T-cell (primary cell): Measurements from ENCODE around the gene ZNF180. TPM values are rescaled to one million over a fixed set of nuclear protein-coding genes. Genes with fewer than 3 reads are reported as not detected.

ENCODE experiments used
- ATAC-seq, 4 experiments: fragments of 200-7000 bp in 3 of 4; fragments of 150-1000 bp in 1 of 4; cut with Tn5 transposase; replicated peaks in 1 of 4; 1 replicate in 3 of 4; 2 replicates in 1 of 4; pipeline ENCODE4 v1.10.0; 2021; ENCODE audit warnings: moderate library complexity in 3 of 4, mild to moderate bottlenecking in 2 of 4, moderate number of reproducible peaks in 1 of 4
- CTCF ChIA-PET, 2 donors: fragments of 300-600 bp; sonication (Branson Sonifier 250); formaldehyde crosslinking; loops; one replicate each; lab custom pipeline; 2022; ENCODE audit warnings: antibody characterized with exemption in 2 of 2; lab: Charles Lee
- POLR2A ChIA-PET, 2 donors: fragments of 300-600 bp; sonication (Branson Sonifier 250); formaldehyde crosslinking; loops; one replicate each; lab custom pipeline; 2022; ENCODE audit warnings: antibody characterized with exemption in 2 of 2; lab: Charles Lee
- DNase-seq, 35 experiments: peaks; one replicate each; pipeline versions ENCODE4 v3.0.0 to v3.0.0-alpha.2; 2013 to 2023
- H3K27ac ChIP-seq: one replicate; pipeline ENCODE4 v1.5.1; 2013; ENCODE audit warnings: low read length
- H3K27me3 ChIP-seq, 2 experiments: replicated peaks in 1 of 2; 1 replicate in 1 of 2; 2 replicates in 1 of 2; pipeline versions ENCODE4 v1.6.1 to v1.7.0; 2013; ENCODE audit warnings: low read length in 1 of 2, mixed read lengths in 1 of 2; ENCODE audit not compliant: control insufficient read depth in 2 of 2, insufficient read depth in 2 of 2; ENCODE audit errors: extremely low read depth in 1 of 2
- H3K36me3 ChIP-seq, 2 donors: 1 replicate in 1 of 2; 2 replicates in 1 of 2; pipeline versions ENCODE4 v1.6.1 to v1.7.0; 2013; ENCODE audit warnings: low read length in 1 of 2; ENCODE audit not compliant: control insufficient read depth in 2 of 2, insufficient read depth in 1 of 2; ENCODE audit errors: extremely low read depth in 1 of 2
- H3K4me1 ChIP-seq, 2 experiments: 1 replicate in 1 of 2; 2 replicates in 1 of 2; pipeline versions ENCODE4 v1.6.1 to v1.7.0; 2013; ENCODE audit warnings: low read length in 2 of 2, mixed read lengths in 1 of 2; ENCODE audit not compliant: insufficient read depth in 2 of 2, control insufficient read depth in 1 of 2; ENCODE audit errors: extremely low read depth in 1 of 2
- H3K4me3 ChIP-seq, 2 donors: 1 replicate in 1 of 2; 2 replicates in 1 of 2; pipeline versions ENCODE4 v1.5.1 to v1.7.0; 2013; ENCODE audit warnings: mild to moderate bottlenecking in 2 of 2, low read length in 1 of 2, moderate library complexity in 1 of 2; ENCODE audit not compliant: control insufficient read depth in 1 of 2; ENCODE audit errors: extremely low read depth in 1 of 2
- H3K9me3 ChIP-seq: 2 replicates; pipeline ENCODE4 v1.7.0; 2013
- H3K27ac Mint-ChIP-seq, 2 donors: one replicate each; pipeline ENCODE4 v1.8.0; 2020 to 2021; ENCODE audit warnings: mild to moderate bottlenecking in 2 of 2, mixed read lengths in 2 of 2
- H3K27me3 Mint-ChIP-seq, 2 donors: one replicate each; pipeline ENCODE4 v1.8.0; 2021 to 2022; ENCODE audit warnings: mixed read lengths in 2 of 2
- H3K36me3 Mint-ChIP-seq: one replicate; pipeline ENCODE4 v1.8.0; 2021; ENCODE audit warnings: mixed read lengths
- H3K4me1 Mint-ChIP-seq, 3 donors: one replicate each; pipeline ENCODE4 v1.8.0; 2020 to 2022; ENCODE audit warnings: mixed read lengths in 3 of 3, mild to moderate bottlenecking in 1 of 3
- H3K4me3 Mint-ChIP-seq, 3 donors: one replicate each; pipeline ENCODE4 v1.8.0; 2020 to 2022; ENCODE audit warnings: mild to moderate bottlenecking in 3 of 3, mixed read lengths in 3 of 3, moderate library complexity in 3 of 3
- H3K9me3 Mint-ChIP-seq, 3 donors: one replicate each; pipeline ENCODE4 v1.8.0; 2020 to 2022; ENCODE audit warnings: mixed read lengths in 3 of 3
- WGBS: methylation state at CpG from one replicate; pipeline ENCODE4 v1.1.5; 2013; ENCODE audit warnings: missing lambda C conversion rate; ENCODE audit not compliant: insufficient coverage; 5-methylcytosine and 5-hydroxymethylcytosine counted together
- total RNA-seq, 35 experiments: library from RNA in 6 of 35; stranded (reverse) in 6 of 35; fragments of 120-200 nt in 1 of 35; gene quantifications; one replicate each; pipeline versions ENCODE4 v1.2.1 to v1.2.4 and lab custom pipeline; 2013 to 2026

The ZNF180 gene
- total RNA-seq, 5 donors from 2014 or later (not counting 1 experiment from before 2014, with no cell fraction given), result 7.0 to 20.1 (median 17.8) TPM

GRCh38 chr19:44512326-44513298 lies 12.3 kb upstream of the ZNF180 start:
- POLR2A ChIA-PET, result interaction anchor here in 1 of 2 donors (0.7 kb wide), 1 partner anchor 531 kb away, joined by 10 read pairs; no protein-coding TSS in a partner anchor
- H3K27me3 Mint-ChIP-seq, result peaks cover 21 to 37% of the 10 kb centered on the region in 2 donors
- no peak overlapping the region for H3K27ac Mint-ChIP-seq
- ATAC-seq (no peak), DNase-seq (peak in 3 of 35 experiments; percentile 4 to 13 (median 9))
- H3K36me3 Mint-ChIP-seq, result no peaks in the 10 kb centered on the region
- Histone ChIP-seq H3K4me3 (no peak overlapping the region), H3K36me3 (no peaks in the 10 kb centered on the region), H3K4me1 (no peaks in the 10 kb centered on the region), H3K9me3 (no peaks in the 10 kb centered on the region), H3K27ac (no peak overlapping the region), H3K27me3 (peaks cover 0 to 16% of the 10 kb centered on the region in 2 experiments)
- H3K4me3 Mint-ChIP-seq, result no peak overlapping the region
- CTCF ChIA-PET, result no interaction called here
- H3K9me3 Mint-ChIP-seq, result peaks cover 18 to 43% (median 19%) of the 10 kb centered on the region in 3 donors
- H3K4me1 Mint-ChIP-seq, result no peaks in the 10 kb centered on the region
- WGBS, result no CpG with 5 or more reads among the region's 12 CpGs

GRCh38 chr19:44509478-44509877 lies 9.2 kb upstream of the ZNF180 start:
- no peaks in the 10 kb centered on the region for H3K36me3 ChIP-seq
- peaks cover 39 to 49% of the 10 kb centered on the region in 2 donors for H3K27me3 Mint-ChIP-seq
- no peak overlapping the region for H3K27ac ChIP-seq
- H3K27me3 ChIP-seq, result peaks cover 0 to 16% of the 10 kb centered on the region in 2 experiments
- no peaks in the 10 kb centered on the region for H3K4me1 ChIP-seq
- no peak overlapping the region for H3K27ac Mint-ChIP-seq
- H3K4me3 Mint-ChIP-seq, result no peak overlapping the region
- peaks cover 7% of the 10 kb centered on the region for H3K36me3 Mint-ChIP-seq
- ChIA-PET POLR2A (no interaction called here), CTCF (no interaction called here)
- no peak overlapping the region for H3K4me3 ChIP-seq
- H3K9me3 ChIP-seq, result peaks cover 2% of the 10 kb centered on the region
- H3K9me3 Mint-ChIP-seq, result peaks cover 27 to 50% (median 28%) of the 10 kb centered on the region in 3 donors
- ATAC-seq (no peak), DNase-seq (no peak)
- no peaks in the 10 kb centered on the region for H3K4me1 Mint-ChIP-seq

- H3K27me3 ChIP-seq, result no peaks in the 10 kb centered on the region
- H3K9me3 ChIP-seq, result peaks cover 2% of the 10 kb centered on the region
- Mint-ChIP-seq H3K36me3 (peaks cover 55% of the 10 kb centered on the region), H3K4me3 (peak overlapping the region; percentile 92 to 99 (median 95)), H3K4me1 (peaks cover 36 to 49% (median 46%) of the 10 kb centered on the region in 3 donors), H3K27ac (peak overlapping the region; percentile 90 to 92), H3K9me3 (peaks cover 23 to 49% (median 27%) of the 10 kb centered on the region in 3 donors), H3K27me3 (peaks cover 0 to 7% of the 10 kb centered on the region in 2 donors)
- ChIA-PET CTCF (interaction anchor here in 1 of 2 donors (0.7 to 1.1 kb wide), 2 partner anchors 287 to 405 kb away, joined by 3 to 7 read pairs; partner anchors contain the start of genes ZNF224 and ZNF227), POLR2A (no interaction called here)
- ATAC-seq (no peak), DNase-seq (no peak)
- peak overlapping the region; percentile 98 to 100 for H3K4me3 ChIP-seq
- peaks cover 9 to 34% of the 10 kb centered on the region in 2 experiments for H3K4me1 ChIP-seq
- 39% methylated on average over 2 of the region's 6 CpGs for WGBS
- peaks cover 8 to 28% of the 10 kb centered on the region in 2 donors for H3K36me3 ChIP-seq
- peak overlapping the region; percentile 83 for H3K27ac ChIP-seq
Measured at GRCh38 chr19:44499559-44499958, 763 bp downstream of the ZNF180 start.

- H3K9me3 ChIP-seq, result peaks cover 2% of the 10 kb centered on the region
- WGBS, result over 99% methylated on average over 9 of the region's 9 CpGs
- Mint-ChIP-seq H3K27ac (peak overlapping the region in 1 of 2 donors; percentile 28), H3K4me3 (peak overlapping the region; percentile 92 to 99 (median 95)), H3K36me3 (peaks cover 61% of the 10 kb centered on the region), H3K4me1 (peaks cover 36 to 49% (median 46%) of the 10 kb centered on the region in 3 donors), H3K9me3 (peaks cover 23 to 50% (median 30%) of the 10 kb centered on the region in 3 donors), H3K27me3 (peaks cover 0 to 3% of the 10 kb centered on the region in 2 donors)
- H3K4me3 ChIP-seq, result peak overlapping the region; percentile 98 to 100
- peaks cover 12 to 33% of the 10 kb centered on the region in 2 donors for H3K36me3 ChIP-seq
- POLR2A ChIA-PET, result no interaction called here
- peaks cover 9 to 34% of the 10 kb centered on the region in 2 experiments for H3K4me1 ChIP-seq
- no peak for DNase-seq
- no peak overlapping the region for H3K27ac ChIP-seq
- CTCF ChIA-PET, result interaction anchor here in 1 of 2 donors (0.7 to 1.1 kb wide), 2 partner anchors 287 to 404 kb away, joined by 3 to 7 read pairs; partner anchors contain the start of genes ZNF224 and ZNF227
- H3K27me3 ChIP-seq, result no peaks in the 10 kb centered on the region
- ATAC-seq, result no peak
Measured at GRCh38 chr19:44498988-44499387, 1.3 kb downstream of the ZNF180 start.

- no peak for ATAC-seq
- no peaks in the 10 kb centered on the region for H3K27me3 Mint-ChIP-seq
- Histone ChIP-seq H3K4me1 (peaks cover 9 to 34% of the 10 kb centered on the region in 2 experiments), H3K9me3 (peaks cover 9% of the 10 kb centered on the region), H3K4me3 (no peak overlapping the region), H3K27ac (no peak overlapping the region), H3K27me3 (no peaks in the 10 kb centered on the region), H3K36me3 (peaks cover 25 to 56% of the 10 kb centered on the region in 2 donors)
- CTCF ChIA-PET, result no interaction called here
- POLR2A ChIA-PET, result interaction anchor here in 1 of 2 donors (0.6 kb wide), 1 partner anchor 793 kb away, joined by 3 read pairs; no protein-coding TSS in a partner anchor
- WGBS, result no CpG with 5 or more reads among the region's 1 CpG
- H3K27ac Mint-ChIP-seq, result no peak overlapping the region
- H3K9me3 Mint-ChIP-seq, result peaks cover 27 to 64% (median 45%) of the 10 kb centered on the region in 3 donors
- H3K4me1 Mint-ChIP-seq, result peaks cover 41 to 53% (median 46%) of the 10 kb centered on the region in 3 donors
- peaks cover 84% of the 10 kb centered on the region for H3K36me3 Mint-ChIP-seq
- DNase-seq, result no peak
- H3K4me3 Mint-ChIP-seq, result peak overlapping the region in 2 of 3 donors; percentile 10 to 37
Measured at GRCh38 chr19:44496711-44497110, 3.6 kb downstream of the ZNF180 start.
